HG02981 (cell line): ENCODE measurements around the gene PMVK.
A peak's percentile ranks its signal among the peaks of the same experiment; 100 is the strongest.

Experiments used
- ATAC-seq: cut with Tn5 transposase; IDR thresholded peaks from one replicate; pipeline ENCODE4 v1.9.1; 2021; ENCODE audit warnings: mild to moderate bottlenecking, moderate library complexity; ENCODE audit not compliant: unreplicated experiment

Gene PMVK

GRCh38 chr1:154951901-154952657 is 15.6 kb upstream of the PMVK start:
- ATAC-seq: no peak

DNA sequence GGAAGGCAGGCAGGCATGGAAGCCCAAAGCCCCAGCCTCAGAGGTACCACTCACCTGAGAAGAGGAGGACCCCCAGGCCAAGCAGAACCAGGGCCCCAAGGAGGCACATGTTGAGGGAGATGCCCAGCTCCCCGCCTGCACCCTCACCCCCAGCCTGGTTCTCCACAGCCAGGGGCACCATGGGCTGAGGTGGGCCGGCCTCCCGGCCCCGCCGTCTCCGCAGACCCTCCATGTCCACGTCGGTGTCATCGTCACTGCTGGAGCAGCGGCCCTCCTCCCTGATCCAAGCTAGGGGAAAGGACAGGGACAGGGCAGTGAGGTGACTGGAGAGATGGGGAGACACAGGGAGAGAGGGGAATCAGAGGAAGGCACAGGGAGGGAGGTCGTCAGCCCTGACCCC is 11.6 kb upstream of the PMVK start:
- ATAC-seq: no peak

- ATAC-seq: no peak
Observed at GRCh38 chr1:154945962-154946850, 9.7 kb upstream of the PMVK start.

DNA sequence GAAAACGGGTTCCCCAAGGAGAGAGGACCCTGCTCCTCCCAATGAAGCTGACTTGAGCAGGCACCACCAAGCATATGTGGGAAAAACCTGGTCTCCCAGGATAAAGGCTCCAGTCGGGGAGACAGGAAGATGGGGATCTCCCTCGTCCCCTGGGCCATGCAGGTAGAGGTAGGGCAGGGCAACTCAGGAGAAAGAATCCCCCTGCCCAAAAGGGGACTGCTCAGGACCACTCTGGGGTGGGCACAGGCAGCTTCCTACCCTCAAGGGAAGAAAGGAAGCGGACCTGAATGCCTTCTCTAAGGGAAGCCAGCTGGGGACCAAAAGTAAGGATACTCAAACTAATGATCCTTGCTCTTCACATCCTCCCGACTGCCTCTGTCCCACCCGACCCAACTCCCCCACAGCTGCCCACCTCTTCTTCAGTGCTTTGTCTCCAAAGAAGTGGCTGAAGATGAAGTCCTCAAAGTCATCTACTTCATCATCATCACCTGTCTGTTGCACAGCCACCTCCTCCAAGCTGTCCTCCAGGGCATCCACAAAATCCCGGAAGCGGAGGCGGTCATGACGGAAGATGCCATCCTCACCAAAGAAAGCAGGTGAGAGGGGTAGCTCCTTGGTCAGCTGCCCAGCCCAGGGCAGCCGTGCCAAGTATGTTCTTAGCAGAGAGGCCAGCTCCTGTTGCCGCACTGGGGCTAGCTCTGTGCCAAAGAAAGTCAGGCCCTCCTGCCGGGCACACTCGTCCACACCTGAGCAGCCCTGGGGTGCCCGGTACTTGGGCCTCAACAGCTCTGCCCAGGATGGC is 8.8 kb upstream of the PMVK start:
- no peak for ATAC-seq

DNA sequence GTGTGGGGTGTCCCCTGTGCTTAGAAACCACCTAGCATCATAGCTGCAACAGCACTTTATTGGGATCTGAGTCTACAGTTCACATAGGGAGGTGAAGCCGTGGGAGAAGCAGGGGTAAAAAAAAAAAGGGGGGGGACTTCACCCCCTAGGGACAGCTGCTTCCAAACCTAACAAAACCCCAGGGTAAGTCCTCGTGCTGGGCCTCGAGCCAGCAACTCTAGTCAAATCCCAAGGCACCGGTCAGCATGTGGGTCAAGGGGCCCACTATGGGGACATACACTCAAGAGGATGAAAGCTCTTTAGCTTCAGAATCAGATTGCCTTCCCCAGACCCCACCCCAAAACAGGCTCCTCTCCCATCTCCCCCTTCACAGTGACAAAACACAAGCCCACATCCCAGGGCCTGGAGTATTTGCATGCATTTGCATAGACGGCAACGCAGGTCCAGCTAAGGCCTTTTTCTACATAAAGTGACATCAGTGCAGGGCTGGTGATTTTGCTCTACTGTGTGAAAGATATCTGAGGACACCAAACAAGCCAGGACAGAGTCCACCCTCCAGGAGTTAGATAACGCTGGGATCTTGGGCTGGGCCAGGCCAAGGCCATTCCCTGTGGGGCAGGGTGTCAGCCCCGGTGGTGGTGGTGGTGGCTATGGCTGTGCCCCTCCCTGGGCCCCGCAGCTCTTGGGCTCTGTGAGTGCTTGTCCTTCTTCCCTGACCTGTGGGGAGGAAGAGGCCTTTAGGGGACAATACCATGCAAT is 8.1 kb upstream of the PMVK start:
- no peak for ATAC-seq

GRCh38 chr1:154943649-154944400 is 7.3 kb upstream of the PMVK start:
- ATAC-seq: no peak

- no peak for ATAC-seq
Observed at GRCh38 chr1:154941333-154942013, 5.0 kb upstream of the PMVK start.

DNA sequence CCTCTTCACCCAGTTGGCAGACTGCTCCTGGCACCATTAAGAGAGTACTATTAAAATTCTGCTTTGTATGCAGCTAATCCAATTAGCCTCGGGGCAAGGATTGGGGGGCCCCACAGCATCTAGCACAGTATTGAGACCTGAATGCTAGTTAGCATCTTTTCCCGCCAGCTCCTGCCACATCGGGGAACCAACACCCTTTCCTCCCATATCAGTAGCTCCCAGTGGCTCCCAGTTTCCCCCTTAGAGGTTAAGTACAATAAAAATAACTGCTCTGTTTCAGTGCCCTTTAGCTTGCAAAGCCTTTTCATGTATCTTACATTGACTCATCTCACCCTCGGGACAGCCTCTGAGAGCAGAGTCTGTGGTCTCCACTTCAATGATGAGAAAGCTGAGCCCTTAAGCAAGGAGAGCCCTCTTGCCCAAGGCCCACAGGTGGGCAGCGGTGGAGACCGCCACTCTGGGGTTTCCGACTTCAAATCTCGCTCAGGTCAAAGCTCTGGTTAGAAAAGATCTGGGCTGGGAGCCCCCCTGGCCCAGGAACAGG is 4.2 kb upstream of the PMVK start:
- no peak for ATAC-seq

DNA sequence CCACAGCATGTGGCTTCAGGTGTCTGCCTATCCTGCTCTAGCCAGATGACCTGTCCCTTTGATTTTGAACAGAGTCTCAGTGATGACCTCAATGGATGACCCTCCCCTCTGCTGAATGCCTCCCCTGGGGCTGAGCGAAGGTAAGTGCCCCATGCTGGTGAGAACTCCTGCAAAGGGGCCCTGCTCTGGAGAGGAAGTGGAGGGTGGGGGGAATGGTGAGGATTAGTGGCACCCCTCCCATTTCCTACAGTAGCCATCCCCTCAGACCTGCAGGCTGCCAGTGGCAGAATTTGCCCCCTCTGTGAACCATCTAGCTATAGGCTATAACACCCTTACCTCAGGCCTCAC is 3.7 kb upstream of the PMVK start:
- ATAC-seq: no peak

DNA sequence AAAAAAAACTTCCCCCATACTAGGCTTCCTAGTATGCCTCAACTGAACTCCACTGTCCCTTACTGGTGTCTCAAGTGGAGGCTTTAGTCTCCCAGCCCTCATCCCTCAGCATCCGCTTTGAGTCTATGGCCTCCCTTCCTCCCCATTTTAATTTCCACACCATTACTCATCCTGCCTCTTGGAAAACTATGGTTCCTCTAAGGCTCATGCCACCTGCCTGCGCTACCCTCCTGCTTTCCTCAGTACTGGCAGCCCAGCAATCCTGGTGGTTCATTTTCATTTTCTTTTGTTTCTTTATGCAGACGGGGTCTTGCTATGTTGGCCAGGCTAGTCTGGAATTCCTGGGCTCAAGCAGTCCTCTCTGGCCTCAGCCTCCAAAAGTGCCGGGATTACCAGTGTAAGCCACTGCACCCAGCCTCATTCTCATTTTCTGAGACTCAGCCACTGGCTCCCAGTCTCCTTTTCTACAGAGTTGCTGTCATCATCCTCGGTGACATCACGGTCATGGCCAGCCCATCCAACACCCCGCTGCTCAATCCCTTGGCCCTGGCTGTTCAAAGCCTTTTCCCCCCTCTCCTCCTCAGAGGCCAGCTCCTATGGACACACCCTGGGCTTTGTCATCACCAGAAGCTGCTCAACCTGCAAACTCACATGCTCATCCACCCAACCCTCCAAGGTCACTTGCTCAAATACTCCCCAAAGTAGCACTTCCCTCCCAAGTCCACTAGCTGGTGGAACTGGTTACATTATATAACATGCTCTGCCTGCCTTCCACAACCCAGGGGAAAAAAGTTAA is 2.3 kb upstream of the PMVK start:
- no peak for ATAC-seq

- no peak for ATAC-seq
Observed at GRCh38 chr1:154937988-154938386, 1.5 kb upstream of the PMVK start.

DNA sequence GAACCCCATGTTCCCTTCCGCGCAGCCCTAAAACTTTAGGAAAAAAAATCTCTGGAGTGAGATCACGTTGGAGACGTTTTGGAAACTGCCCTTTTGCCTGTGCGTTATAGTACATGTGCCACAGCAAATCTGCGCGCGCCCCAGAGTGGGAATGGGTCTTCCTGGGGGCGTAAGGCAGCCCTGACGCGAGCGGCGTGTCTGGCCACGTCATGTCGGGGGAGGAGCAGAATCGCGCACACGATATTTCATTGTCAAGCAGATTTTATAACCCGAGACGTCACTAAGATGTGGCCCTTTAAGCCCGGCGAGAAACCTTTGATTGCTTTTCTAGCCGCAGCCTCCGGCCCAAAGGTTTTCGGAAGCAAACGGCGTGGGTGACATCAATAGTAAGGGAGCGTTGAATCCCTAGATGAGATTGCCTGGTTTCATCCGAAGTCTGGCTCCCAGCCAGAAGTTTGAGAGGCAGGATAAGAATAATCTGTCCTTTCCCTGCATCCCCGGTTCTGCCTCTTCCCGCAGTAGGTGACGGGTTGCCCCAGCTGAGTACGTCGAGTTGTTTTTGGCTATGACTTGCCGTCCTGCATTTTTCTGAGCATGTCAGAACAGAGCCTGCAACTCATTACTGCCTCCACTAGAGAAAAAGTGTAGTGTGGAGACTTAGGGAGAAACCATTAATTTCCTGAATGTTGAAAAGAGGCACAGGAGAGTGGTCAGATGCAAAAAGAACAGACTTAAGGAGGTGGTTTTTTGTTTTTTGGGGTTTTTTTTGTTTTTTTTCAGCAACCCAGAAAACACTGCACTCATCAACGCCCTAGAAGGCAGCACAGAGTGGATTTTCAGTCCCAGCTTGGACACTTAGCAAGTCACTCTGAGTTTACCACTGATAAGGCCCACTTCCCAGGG is 817 bp upstream of the PMVK start:
- ATAC-seq: peak; percentile 54

DNA sequence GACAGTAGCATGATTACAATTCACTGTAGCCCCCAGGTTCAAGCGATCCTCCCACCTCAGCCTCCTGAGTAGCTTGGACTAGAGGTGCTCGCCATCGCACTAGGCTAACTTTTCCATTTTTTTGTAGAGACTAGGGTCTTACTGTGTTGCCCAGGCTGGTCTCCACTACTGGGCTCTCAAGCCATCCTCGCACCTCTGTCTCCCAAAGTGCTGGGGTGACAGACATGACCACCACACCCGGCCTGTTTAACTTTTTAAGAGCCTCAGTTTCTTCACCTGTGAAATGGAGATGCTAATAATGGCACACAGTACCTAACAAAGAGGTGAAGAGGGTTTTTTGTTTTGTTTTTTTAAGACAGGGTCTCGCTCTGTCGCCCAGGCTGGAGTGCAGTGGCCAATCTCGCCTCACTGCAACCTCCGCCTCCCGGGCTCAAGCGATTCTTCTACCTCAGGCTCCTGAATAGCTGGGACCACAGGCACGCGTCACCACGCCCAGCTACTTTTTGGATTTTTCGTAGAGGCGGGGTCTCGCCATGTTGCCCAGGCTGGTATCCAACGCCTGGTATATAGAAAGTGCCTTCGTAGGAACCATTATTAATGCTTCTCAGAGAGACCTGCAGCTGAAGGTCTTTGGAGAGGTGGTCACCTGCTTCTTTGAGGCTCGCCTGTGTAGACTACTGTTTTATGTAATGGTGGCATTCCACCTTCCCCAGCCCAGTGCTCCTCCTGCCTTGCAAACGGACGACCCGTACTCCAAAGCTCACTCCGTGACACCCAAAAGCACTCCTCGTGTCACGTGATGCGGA is 567 bp downstream of the PMVK start:
- no peak for ATAC-seq

GRCh38 chr1:154934358-154934948 is 2.1 kb downstream of the PMVK start:
- no peak for ATAC-seq

DNA sequence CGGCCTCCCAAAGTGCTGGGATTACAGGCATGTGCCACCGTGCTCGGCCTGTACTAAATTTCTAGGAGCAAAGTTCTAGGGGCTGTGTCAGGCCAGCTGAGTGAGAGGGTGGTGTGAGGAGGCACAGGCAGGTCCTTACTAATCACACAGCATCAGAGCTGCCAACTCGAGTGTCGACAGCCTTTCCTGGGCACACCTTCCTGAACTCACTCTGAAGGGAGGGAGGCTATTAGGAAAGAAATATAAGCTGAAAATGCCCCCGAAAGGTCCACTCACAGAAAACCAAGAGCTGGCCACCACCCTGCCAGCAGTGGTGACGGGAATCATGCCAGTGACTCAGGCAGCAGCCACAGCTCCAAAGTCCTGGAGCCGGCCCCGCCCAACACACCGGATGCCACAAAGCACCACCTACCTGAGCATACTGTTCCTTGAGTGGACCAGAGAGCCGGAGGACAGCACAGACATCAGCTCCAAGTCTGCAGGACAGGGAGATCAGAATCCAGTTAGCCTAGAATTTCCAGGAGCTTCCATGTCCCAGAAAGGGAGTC is 4.5 kb downstream of the PMVK start:
- ATAC-seq: no peak

- no peak for ATAC-seq
Observed at GRCh38 chr1:154926201-154926600, 10.3 kb downstream of the PMVK start.
